T-helper 2 cell treated with Interferon-gamma antibody and Interleukin-4, amounts not matched to agents 5 μg/mL and 100 μg/mL, for 36 hours (primary cell): ENCODE data around the gene ECE1.

ENCODE experiments used
- DNase-seq: peaks from one replicate; pipeline ENCODE4 v3.0.0; 2021; ENCODE audit warnings: low spot score
- H3K27ac Mint-ChIP-seq: one replicate; pipeline ENCODE4 v1.8.0; 2021; ENCODE audit warnings: mild to moderate bottlenecking, mixed read lengths
- H3K27me3 Mint-ChIP-seq: one replicate; pipeline ENCODE4 v1.8.0; 2021; ENCODE audit warnings: low read depth, mixed read lengths
- H3K36me3 Mint-ChIP-seq: one replicate; pipeline ENCODE4 v1.8.0; 2021; ENCODE audit warnings: low read depth, mixed read lengths
- H3K4me1 Mint-ChIP-seq: one replicate; pipeline ENCODE4 v1.8.0; 2021; ENCODE audit warnings: low read depth, mixed read lengths
- H3K4me3 Mint-ChIP-seq: one replicate; pipeline ENCODE4 v1.8.0; 2022; ENCODE audit warnings: mild to moderate bottlenecking, moderate library complexity, mixed read lengths
- H3K9me3 Mint-ChIP-seq: one replicate; pipeline ENCODE4 v1.8.0; 2021; ENCODE audit warnings: mixed read lengths

ECE1 gene

DNA sequence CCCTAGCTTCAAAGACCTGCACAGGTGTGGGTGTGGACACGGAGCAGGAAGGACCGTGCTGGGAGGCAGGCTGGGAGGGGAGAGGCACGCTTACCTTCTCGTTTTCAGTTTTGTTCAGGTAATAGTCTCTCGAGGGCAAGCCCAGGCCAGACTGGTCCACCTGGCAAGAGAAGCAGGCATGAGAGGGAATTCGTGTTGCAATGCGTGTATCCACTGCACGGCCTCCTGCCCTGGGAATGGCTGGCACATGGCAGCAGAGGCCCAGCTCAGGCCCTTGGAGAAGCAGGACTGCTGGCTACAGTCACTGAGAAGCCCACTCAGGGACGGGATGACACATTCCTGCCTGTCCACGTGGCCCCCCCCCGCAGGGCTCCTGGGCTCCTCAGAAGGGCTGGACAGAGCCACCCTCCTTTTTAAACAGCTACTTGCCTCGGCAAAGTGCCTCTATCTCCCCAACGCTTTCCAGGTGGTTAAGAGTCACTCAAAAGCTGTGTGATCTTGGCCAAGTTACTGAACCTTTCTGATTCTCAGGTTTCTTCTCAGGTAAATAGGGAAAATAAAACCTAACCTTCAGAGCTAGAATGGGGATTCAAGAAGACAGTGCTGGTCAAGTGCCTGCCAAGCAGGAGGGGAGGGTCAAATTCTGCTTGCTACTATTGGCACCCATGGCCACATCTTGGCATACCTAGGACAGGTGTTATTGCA lies 32.7 kb downstream of the ECE1 start:
- H3K9me3 Mint-ChIP-seq: no peaks in the 10 kb centered on the region
- DNase-seq: no peak
- peaks cover 23% of the 10 kb centered on the region for H3K4me1 Mint-ChIP-seq
- peaks cover 21% of the 10 kb centered on the region for H3K36me3 Mint-ChIP-seq
- no peaks in the 10 kb centered on the region for H3K27me3 Mint-ChIP-seq
- no peak overlapping the region for H3K4me3 Mint-ChIP-seq
- H3K27ac Mint-ChIP-seq: peak overlapping the region; percentile 50

DNA sequence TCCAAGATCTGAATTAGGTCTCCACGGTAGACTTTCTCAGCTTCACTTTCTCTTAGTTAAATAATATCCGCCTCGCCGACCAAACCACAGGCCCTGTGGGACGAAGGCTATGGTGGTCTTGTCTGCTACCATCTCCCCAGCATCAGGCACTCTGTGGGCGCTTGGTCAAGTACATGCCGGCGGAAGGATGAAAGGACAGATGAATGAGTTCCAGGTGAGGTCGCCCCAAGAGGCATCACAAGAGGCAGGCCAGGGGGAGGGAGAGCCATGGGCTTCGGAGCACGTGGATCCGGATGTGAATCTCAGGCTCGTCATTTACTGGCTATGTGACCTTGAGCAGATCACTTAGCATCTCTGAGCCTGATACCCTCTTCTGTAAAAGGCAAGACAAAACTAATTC lies 33.5 kb downstream of the ECE1 start:
- no peak for DNase-seq
- Mint-ChIP-seq H3K36me3 (peaks cover 21% of the 10 kb centered on the region), H3K27ac (no peak overlapping the region), H3K4me1 (peaks cover 18% of the 10 kb centered on the region), H3K4me3 (no peak overlapping the region), H3K9me3 (no peaks in the 10 kb centered on the region), H3K27me3 (no peaks in the 10 kb centered on the region)

DNA sequence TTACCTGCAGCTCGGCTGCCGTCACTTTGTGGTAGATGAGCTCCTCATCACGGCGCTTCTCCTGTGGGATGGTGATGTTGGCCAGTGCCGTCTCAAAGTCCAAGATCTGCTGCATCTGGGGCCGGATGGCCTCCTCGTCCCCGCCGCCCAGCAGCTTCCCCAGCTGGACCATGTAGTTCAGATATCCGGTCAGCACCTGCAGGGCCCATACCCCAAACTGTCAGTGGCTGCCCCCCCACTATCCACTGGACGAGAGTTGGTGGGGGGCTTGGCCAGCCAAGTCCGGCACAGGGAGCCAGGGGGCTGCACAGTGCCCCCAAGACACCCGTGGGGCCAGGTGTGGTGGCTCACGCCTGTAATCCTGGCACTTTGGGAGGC lies 34.3 kb downstream of the ECE1 start:
- no peaks in the 10 kb centered on the region for H3K9me3 Mint-ChIP-seq
- H3K27ac Mint-ChIP-seq: no peak overlapping the region
- peaks cover 21% of the 10 kb centered on the region for H3K36me3 Mint-ChIP-seq
- DNase-seq: no peak
- no peak overlapping the region for H3K4me3 Mint-ChIP-seq
- H3K4me1 Mint-ChIP-seq: peaks cover 16% of the 10 kb centered on the region
- H3K27me3 Mint-ChIP-seq: no peaks in the 10 kb centered on the region

DNA sequence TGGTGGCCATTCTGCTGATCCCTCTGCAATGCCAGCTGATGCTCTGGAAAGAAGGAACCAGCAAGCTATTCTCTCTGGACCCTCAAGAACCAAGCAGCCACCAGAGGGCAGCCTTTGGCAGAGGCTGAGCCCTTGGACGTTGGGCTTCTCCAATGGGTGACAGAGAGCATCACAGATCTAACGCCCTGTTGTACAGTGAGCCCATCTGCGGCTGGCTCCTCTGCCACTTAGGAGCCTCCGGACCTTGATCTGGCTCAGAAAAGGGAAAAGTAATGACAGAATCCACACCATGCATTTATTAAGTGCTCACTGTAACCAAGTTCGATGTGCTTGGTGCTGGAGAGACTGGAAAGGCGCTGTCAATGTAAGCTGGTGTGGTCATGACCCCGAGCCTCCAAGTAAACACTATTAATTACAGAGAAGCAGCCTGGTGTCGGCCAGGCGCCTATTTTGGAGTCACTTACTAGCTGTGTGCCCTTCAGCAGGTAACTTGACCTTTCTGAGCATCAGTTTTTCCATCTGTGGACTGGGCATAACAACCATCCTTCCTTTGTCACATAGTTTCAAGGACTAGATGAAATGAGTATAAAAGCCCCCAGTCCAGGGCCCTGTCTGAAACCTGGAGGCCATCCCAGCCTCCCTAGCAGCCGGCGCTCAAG lies 34.9 kb downstream of the ECE1 start:
- no peak overlapping the region for H3K4me3 Mint-ChIP-seq
- peaks cover 19% of the 10 kb centered on the region for H3K36me3 Mint-ChIP-seq
- H3K27me3 Mint-ChIP-seq: no peaks in the 10 kb centered on the region
- peak; percentile 62 for DNase-seq
- peaks cover 16% of the 10 kb centered on the region for H3K4me1 Mint-ChIP-seq
- H3K27ac Mint-ChIP-seq: no peak overlapping the region
- H3K9me3 Mint-ChIP-seq: no peaks in the 10 kb centered on the region

DNA sequence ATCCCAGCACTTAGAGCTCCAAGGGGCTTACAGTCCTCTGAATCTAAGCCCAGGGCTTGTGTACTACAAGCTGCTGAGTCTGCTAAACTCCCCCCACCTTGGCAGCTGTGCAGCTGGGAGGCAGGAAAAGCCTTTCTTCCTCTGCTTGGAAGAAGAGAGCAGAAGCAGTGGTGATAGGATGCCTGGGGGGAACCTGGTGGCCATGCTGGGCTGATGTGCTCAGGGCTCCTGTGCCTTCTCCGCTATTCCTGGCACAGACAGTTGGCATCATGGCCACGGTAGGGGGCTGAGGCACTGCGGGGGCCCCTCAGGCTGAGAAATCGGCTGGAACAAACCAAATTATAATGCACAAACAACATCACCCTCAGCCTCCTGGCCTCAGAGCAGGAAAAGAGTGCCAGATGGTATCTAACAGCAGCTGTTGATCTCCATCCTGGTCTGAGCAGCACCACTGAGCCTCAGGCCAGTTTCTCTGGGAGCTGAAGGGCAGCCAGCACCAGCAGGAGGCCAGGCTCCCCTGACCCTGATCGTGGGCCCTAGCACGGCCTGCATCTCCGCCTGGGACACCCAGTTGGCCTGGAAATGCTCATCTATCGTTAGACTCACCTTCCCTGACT lies 35.8 kb downstream of the ECE1 start:
- Mint-ChIP-seq H3K36me3 (peaks cover 17% of the 10 kb centered on the region), H3K4me1 (peaks cover 14% of the 10 kb centered on the region)

DNA sequence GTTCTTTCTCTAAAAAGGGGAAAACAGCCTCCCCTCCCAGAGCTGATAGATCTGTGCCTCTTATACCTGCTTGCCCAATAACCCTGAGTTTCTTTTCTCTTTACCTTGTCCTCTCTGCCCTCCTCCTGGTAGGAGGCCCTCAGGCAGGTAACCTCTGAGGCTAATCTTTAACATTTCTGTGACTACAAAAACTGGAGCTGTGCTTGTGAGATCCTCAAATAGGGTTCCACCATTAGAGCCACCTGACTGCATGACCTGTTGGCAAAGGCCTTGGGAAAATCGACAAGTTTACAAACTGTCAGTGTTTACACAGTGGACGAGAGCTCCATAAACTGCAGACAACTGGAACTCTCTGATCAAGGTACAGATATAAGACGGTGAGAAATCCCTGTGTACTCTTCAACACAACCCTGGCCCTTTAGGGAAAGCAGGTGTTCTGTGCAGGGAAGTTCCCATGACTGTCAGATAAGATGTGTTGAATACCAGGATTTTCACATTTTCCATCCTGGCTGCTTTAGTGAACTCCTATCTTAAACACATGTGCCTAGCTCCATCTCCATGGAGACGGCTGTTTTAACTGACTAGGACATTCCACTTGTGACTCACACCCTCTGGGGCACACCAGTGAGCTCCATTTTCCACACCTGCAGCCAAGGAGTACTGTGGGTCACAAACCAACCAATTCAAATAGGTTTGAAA lies 38.3 kb downstream of the ECE1 start:
- peak; percentile 38 for DNase-seq

More for the DNA sequence above, 35.8 kb downstream of the ECE1 start:
- Mint-ChIP-seq H3K27ac (no peak overlapping the region), H3K9me3 (no peaks in the 10 kb centered on the region), H3K27me3 (no peaks in the 10 kb centered on the region), H3K4me3 (no peak overlapping the region)
- no peak for DNase-seq

DNA sequence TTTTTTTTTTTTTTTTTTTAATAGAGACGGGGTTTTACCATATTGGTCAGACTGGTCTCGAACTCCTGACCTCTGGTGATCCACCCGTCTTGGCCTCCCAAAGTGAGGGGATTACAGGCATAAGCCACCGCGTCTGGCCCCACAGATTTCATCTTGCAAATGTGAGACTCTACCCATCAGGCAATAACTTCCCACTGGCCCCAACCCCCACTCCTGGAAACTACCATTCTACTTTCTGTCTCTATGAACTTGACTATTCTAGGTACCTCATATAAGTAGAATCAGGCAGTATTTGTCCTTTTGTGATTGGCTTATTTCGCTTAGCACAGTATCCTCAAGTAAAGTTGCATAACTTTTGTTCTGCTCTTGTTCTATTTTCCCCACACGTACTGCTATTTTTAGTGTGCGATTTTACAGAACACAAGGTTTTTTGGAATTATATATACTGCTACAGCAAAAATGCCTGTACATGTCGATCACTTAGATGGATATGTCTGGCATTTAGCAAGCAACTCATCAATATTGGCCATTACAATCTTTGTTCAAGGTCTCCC lies 40.2 kb downstream of the ECE1 start:
- H3K36me3 Mint-ChIP-seq: peaks cover 13% of the 10 kb centered on the region
- no peak overlapping the region for H3K27ac Mint-ChIP-seq
- no peaks in the 10 kb centered on the region for H3K4me1 Mint-ChIP-seq
- no peaks in the 10 kb centered on the region for H3K27me3 Mint-ChIP-seq
- H3K9me3 Mint-ChIP-seq: no peaks in the 10 kb centered on the region
- H3K4me3 Mint-ChIP-seq: no peak overlapping the region
- DNase-seq: no peak

More for the DNA sequence above, 38.3 kb downstream of the ECE1 start:
- H3K36me3 Mint-ChIP-seq: peaks cover 15% of the 10 kb centered on the region
- H3K4me3 Mint-ChIP-seq: no peak overlapping the region
- peak overlapping the region; percentile 15 for H3K27ac Mint-ChIP-seq
- H3K4me1 Mint-ChIP-seq: peaks cover 2% of the 10 kb centered on the region
- H3K9me3 Mint-ChIP-seq: no peaks in the 10 kb centered on the region
- no peaks in the 10 kb centered on the region for H3K27me3 Mint-ChIP-seq

DNA sequence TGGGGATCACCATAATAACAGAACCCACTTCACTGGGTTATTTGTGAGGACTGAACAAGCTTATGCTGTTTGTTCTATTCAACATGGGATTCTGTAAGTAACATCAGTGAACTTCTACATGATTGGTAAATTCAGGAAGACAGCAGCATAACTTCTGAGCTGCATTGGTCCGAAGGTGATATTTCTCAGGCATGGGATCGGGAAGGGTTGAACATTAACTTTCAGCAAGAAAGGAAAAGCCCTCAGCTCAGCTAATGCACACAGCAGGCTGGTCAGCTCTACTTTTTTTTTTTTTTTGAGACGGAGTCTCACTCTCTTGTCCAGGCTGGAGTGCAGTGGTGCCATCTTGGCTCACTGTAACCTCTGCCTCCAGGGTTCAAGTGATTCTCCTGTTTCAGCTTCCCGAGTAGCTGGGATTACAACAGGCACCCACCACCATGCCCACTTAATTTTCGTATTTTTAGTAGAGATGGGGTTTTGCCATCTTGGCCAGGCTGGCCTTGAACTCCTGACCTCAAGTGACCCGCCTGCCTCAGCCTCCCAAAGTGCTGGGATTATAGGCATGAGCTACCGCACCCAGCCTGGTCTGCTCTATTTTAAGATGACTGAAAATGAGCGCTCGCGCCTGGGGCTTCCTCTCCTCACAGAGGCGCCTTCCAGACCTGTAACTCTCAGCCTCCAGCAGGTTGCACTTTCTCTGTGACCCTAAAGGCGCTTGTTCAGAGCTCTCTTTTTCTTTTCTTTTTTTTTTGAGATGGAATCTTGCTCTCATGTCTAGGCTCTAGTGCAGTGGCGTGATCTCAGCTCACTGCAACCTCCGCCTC lies 42.2 kb downstream of the ECE1 start:
- peaks cover 21% of the 10 kb centered on the region for H3K36me3 Mint-ChIP-seq
- no peak overlapping the region for H3K27ac Mint-ChIP-seq
- no peaks in the 10 kb centered on the region for H3K9me3 Mint-ChIP-seq
- DNase-seq: no peak
- H3K4me3 Mint-ChIP-seq: no peak overlapping the region
- no peaks in the 10 kb centered on the region for H3K27me3 Mint-ChIP-seq
- H3K4me1 Mint-ChIP-seq: no peaks in the 10 kb centered on the region

DNA sequence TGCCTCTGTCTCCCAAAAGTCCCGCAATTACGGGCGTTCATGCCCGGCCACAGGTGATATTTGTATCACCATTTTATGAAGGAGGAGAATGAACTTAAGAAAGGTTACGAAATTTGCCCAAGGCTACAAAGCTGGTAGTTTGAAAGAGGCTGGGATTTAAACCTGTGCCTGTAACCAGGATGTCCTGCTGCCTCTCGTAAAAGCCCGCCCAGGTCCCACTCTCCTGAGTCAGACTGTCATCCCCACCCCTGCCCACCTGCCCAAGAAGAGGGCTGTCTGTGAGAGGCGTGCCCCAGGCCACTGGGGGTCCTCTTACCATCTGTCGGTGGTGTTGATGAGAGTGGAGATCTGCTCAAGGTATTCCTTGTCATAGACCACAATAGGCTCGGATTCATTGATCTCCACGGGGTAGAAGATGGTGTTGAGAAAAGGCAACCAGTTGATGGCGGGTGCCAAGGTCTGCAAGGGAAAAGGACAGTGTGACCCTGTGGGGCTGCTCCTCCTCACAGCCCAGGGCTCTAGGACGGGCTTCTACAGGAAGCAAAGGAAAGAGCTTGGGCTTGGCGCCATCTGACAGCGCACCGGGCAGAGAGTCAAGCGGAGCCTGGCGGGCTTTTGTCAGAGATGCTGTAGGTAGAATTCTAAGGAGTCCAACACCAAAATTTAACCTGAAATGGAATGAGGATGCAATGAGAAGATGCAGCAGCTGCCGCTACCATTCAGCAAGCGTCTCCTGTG lies 43.2 kb downstream of the ECE1 start:
- Mint-ChIP-seq H3K27ac (no peak overlapping the region), H3K27me3 (no peaks in the 10 kb centered on the region), H3K4me1 (no peaks in the 10 kb centered on the region), H3K4me3 (no peak overlapping the region), H3K9me3 (no peaks in the 10 kb centered on the region), H3K36me3 (peaks cover 22% of the 10 kb centered on the region)
- no peak for DNase-seq

DNA sequence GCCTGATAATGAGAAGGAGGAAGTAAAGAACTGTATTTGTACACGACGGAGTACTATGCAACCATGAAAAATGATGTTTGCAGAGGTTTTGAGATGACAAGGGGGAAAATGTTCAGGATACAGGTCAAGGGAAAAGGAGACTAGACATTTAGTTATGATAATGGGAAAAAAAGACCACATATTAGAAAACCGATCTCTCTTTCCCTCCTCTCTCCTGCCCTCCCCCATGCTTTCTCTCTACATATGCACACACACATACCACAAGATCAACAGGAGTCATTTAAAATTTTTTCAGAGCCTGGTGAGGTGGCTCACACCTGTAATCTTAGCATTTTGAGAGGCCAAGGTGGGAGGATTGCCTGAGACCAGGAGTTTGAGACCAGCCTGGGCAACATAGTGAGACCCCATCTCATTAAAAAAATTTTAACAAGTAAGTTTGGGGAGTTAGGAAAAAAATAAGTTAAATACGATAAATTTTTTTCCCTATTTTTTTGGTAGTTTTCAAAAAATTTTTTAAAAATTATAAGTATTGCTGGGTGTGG lies 44.5 kb downstream of the ECE1 start:
- H3K9me3 Mint-ChIP-seq: no peaks in the 10 kb centered on the region
- no peaks in the 10 kb centered on the region for H3K27me3 Mint-ChIP-seq
- H3K4me3 Mint-ChIP-seq: no peak overlapping the region
- H3K27ac Mint-ChIP-seq: no peak overlapping the region
- H3K36me3 Mint-ChIP-seq: peaks cover 22% of the 10 kb centered on the region
- no peaks in the 10 kb centered on the region for H3K4me1 Mint-ChIP-seq
- no peak for DNase-seq

DNA sequence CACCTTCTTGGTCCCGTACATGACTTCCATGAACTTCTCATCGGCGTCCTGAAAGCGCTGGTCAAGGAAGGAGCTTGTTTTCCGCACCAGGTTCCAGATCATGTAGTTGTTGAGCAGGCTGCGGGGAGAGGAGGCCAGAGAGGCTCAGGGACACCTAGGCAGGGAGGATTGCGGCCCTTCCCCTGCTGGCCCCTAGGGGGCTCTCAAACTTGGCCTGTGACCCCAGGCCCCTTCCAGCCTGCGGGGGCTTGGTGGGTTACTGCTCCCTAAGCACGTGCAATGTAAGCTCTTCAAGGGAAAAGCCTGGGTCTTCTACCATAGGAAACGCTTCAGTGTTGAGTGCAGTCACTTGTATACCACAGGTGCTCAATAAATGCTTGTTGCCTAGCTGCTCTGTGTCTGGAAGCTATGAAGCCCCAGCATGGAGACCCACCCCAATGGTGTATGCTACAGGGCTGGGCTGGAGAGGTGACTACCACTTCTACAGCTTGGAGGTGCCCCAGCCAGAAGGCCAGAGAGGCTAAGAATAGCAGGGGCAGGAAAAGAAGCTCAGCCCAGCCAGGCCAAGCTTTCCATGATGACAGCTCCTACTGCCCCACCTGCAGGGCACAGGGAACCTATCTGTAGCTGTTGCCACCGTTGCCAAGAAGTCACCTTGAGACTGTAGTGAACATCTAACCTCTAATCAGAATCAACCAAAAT lies 45.1 kb downstream of the ECE1 start:
- Mint-ChIP-seq H3K4me1 (no peaks in the 10 kb centered on the region), H3K27ac (no peak overlapping the region), H3K9me3 (no peaks in the 10 kb centered on the region), H3K4me3 (no peak overlapping the region), H3K27me3 (no peaks in the 10 kb centered on the region), H3K36me3 (peaks cover 22% of the 10 kb centered on the region)
- no peak for DNase-seq

DNA sequence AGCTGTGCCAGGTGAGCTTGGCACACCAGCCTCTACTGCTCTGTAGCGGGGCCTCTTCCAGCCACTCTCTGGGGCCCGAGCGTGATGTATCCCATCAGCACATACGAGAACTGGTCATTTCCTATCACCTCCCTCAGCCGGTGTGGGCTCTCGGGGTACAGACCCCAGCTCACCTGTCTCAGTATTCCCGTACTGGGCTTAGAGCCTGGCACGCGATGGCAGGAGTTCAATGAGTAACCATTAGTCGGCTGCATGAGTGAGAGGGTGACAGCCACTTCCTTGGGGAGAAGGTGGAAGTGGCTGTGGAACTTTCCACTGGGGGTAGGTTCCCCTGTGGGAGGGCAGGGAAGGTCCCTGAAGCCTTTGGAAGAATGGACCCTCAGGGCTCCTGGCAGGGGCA lies 46.1 kb downstream of the ECE1 start:
- Mint-ChIP-seq H3K4me3 (no peak overlapping the region), H3K9me3 (no peaks in the 10 kb centered on the region), H3K27me3 (no peaks in the 10 kb centered on the region), H3K27ac (no peak overlapping the region), H3K36me3 (peaks cover 20% of the 10 kb centered on the region), H3K4me1 (no peaks in the 10 kb centered on the region)
- DNase-seq: no peak
